GM19099 (cell line): ENCODE results near the gene KCNRG.
A peak's percentile ranks its signal among the peaks of the same experiment; 100 is the strongest.

ENCODE experiments used
- POLR2A ChIP-seq: IDR thresholded peaks from 3 replicates; pipeline ENCODE4 v1.6.1; 2011; ENCODE audit warnings: low read depth; ENCODE audit not compliant: insufficient read length; ENCODE audit errors: extremely low read depth

The KCNRG gene

GRCh38 chr13:50015258-50015657 is at the start of gene KCNRG:
KCNRG (plus strand) TSS chr13:50015444; CDS start chr13:50015494, 50 bp downstream.
- TF ChIP-seq POLR2A: no peak

- no peak for TF ChIP-seq POLR2A
Measured at GRCh38 chr13:49967456-49967855, 47.8 kb upstream of the KCNRG start.

GRCh38 chr13:49972709-49973108 is 42.5 kb upstream of the KCNRG start:
- TF ChIP-seq POLR2A: no peak

GRCh38 chr13:49975826-49976225 is 39.4 kb upstream of the KCNRG start:
- TF ChIP-seq POLR2A: no peak

GRCh38 chr13:49976314-49977258 is 38.7 kb upstream of the KCNRG start:
- no peak for TF ChIP-seq POLR2A

GRCh38 chr13:49977992-49978391 is 37.3 kb upstream of the KCNRG start:
- no peak for TF ChIP-seq POLR2A

- TF ChIP-seq POLR2A: no peak
Measured at GRCh38 chr13:49980266-49980665, 35.0 kb upstream of the KCNRG start.

- no peak for TF ChIP-seq POLR2A
Measured at GRCh38 chr13:49985129-49985528, 30.1 kb upstream of the KCNRG start.

GRCh38 chr13:49986471-49986870 is 28.8 kb upstream of the KCNRG start:
- TF ChIP-seq POLR2A: no peak

GRCh38 chr13:49993111-49993510 is 22.1 kb upstream of the KCNRG start:
- TF ChIP-seq POLR2A: no peak

- TF ChIP-seq POLR2A: no peak
Measured at GRCh38 chr13:49993666-49994065, 21.6 kb upstream of the KCNRG start.

- TF ChIP-seq POLR2A: no peak
Measured at GRCh38 chr13:49995625-49996101, 19.6 kb upstream of the KCNRG start.

GRCh38 chr13:49996161-49996915 is 18.9 kb upstream of the KCNRG start:
- peak; percentile 68 for TF ChIP-seq POLR2A

- peak; percentile 85 for TF ChIP-seq POLR2A
Measured at GRCh38 chr13:49996951-49997895, 18.0 kb upstream of the KCNRG start, which contains the start of gene TRIM13. TRIM13 (plus strand) TSS chr13:49997042; CDS start chr13:50011941, 14,899 bp downstream.

- no peak for TF ChIP-seq POLR2A
Measured at GRCh38 chr13:49997955-49998354, 17.3 kb upstream of the KCNRG start.
